ENCODE data around the gene MBNL2.

Gene MBNL2

GRCh38 chr13:97281028-97281427 is 58.9 kb downstream of the MBNL2 start:
- H3K9ac ChIP-seq (ENCODE audit: low read depth, low read length): no peak overlapping the region

GRCh38 chr13:97282705-97283104 is 60.6 kb downstream of the MBNL2 start:
- H3K4me1 ChIP-seq (ENCODE audit: insufficient read depth, low read length): no peaks in the 10 kb centered on the region
- no peak overlapping the region for H3K27ac ChIP-seq (ENCODE audit: low read length)
- no peaks in the 10 kb centered on the region for H3K27me3 ChIP-seq (ENCODE audit: insufficient read depth, low read length)
- H3K9me3 ChIP-seq (ENCODE audit: insufficient read depth, low read depth, low read length): no peaks in the 10 kb centered on the region
- no peak overlapping the region for H3K4me3 ChIP-seq (ENCODE audit: low read length)
- no peaks in the 10 kb centered on the region for H3K36me3 ChIP-seq (ENCODE audit: insufficient read depth, low read depth, low read length)
- no peak overlapping the region for H3K9ac ChIP-seq (ENCODE audit: low read depth, low read length)

More at GRCh38 chr13:97281028-97281427, 58.9 kb downstream of the MBNL2 start:
- Histone ChIP-seq H3K27ac (ENCODE audit: low read length) (no peak overlapping the region), H3K36me3 (ENCODE audit: insufficient read depth, low read depth, low read length) (no peaks in the 10 kb centered on the region), H3K4me3 (ENCODE audit: low read length) (no peak overlapping the region), H3K4me1 (ENCODE audit: insufficient read depth, low read length) (no peaks in the 10 kb centered on the region), H3K9me3 (ENCODE audit: insufficient read depth, low read depth, low read length) (no peaks in the 10 kb centered on the region), H3K27me3 (ENCODE audit: insufficient read depth, low read length) (no peaks in the 10 kb centered on the region)

GRCh38 chr13:97283888-97284287 is 61.8 kb downstream of the MBNL2 start:
- no peak overlapping the region for H3K4me3 ChIP-seq (ENCODE audit: low read length)
- no peak overlapping the region for H3K9ac ChIP-seq (ENCODE audit: low read depth, low read length)
- H3K36me3 ChIP-seq (ENCODE audit: insufficient read depth, low read depth, low read length): no peaks in the 10 kb centered on the region
- no peak overlapping the region for H3K27ac ChIP-seq (ENCODE audit: low read length)
- H3K9me3 ChIP-seq (ENCODE audit: insufficient read depth, low read depth, low read length): no peaks in the 10 kb centered on the region
- no peaks in the 10 kb centered on the region for H3K4me1 ChIP-seq (ENCODE audit: insufficient read depth, low read length)
- H3K27me3 ChIP-seq (ENCODE audit: insufficient read depth, low read length): no peaks in the 10 kb centered on the region

- Histone ChIP-seq H3K36me3 (ENCODE audit: insufficient read depth, low read depth, low read length) (no peaks in the 10 kb centered on the region), H3K27me3 (ENCODE audit: insufficient read depth, low read length) (no peaks in the 10 kb centered on the region), H3K9me3 (ENCODE audit: insufficient read depth, low read depth, low read length) (no peaks in the 10 kb centered on the region), H3K27ac (ENCODE audit: low read length) (no peak overlapping the region), H3K4me1 (ENCODE audit: insufficient read depth, low read length) (no peaks in the 10 kb centered on the region), H3K4me3 (ENCODE audit: low read length) (no peak overlapping the region), H3K9ac (ENCODE audit: low read depth, low read length) (no peak overlapping the region)
Measured at GRCh38 chr13:97284558-97284957, 62.4 kb downstream of the MBNL2 start.

- Histone ChIP-seq H3K36me3 (ENCODE audit: insufficient read depth, low read depth, low read length) (no peaks in the 10 kb centered on the region), H3K9me3 (ENCODE audit: insufficient read depth, low read depth, low read length) (no peaks in the 10 kb centered on the region), H3K27me3 (ENCODE audit: insufficient read depth, low read length) (no peaks in the 10 kb centered on the region), H3K4me3 (ENCODE audit: low read length) (no peak overlapping the region), H3K4me1 (ENCODE audit: insufficient read depth, low read length) (no peaks in the 10 kb centered on the region), H3K9ac (ENCODE audit: low read depth, low read length) (no peak overlapping the region), H3K27ac (ENCODE audit: low read length) (no peak overlapping the region)
Measured at GRCh38 chr13:97285221-97285955, 63.3 kb downstream of the MBNL2 start.

DNA sequence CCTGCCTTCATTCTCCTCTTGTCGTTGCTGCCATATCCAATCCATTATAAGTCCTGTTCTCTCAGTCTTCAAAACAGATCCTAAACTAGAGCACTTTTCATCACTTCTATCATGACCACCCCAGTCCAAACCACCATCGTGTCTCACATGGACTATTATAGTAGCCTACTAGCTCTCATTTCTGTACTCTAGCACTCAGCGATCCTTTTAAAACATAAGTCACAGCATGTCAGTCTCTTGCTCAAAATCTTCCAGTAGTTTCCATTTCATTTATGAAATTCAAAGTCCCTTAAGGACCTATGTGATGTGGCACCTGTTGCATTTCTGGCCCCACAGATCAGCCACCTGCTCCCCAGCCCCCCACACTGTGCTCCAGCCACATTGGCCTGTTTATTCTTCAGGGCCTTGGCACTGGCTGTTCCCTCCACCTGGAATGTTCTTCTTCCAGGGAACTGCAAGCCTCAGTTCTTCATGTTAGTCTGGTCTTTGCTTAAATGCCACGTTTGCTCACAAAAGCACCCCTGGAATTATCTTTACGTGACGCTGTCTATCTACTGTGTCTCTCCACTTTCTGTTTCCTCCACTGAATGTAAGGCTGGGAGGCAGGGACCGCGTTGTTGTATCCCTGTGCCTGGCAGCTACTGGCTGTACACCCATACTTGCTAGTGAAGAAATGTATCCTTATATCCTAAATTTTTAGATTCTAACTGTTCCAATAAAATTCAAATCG is 64.3 kb downstream of the MBNL2 start:
- H3K9me3 ChIP-seq (ENCODE audit: insufficient read depth, low read depth, low read length): no peaks in the 10 kb centered on the region
- no peaks in the 10 kb centered on the region for H3K27me3 ChIP-seq (ENCODE audit: insufficient read depth, low read length)
- no peak overlapping the region for H3K9ac ChIP-seq (ENCODE audit: low read depth, low read length)
- H3K27ac ChIP-seq (ENCODE audit: low read length): no peak overlapping the region
- H3K36me3 ChIP-seq (ENCODE audit: insufficient read depth, low read depth, low read length): no peaks in the 10 kb centered on the region
- H3K4me1 ChIP-seq (ENCODE audit: insufficient read depth, low read length): no peaks in the 10 kb centered on the region
- H3K4me3 ChIP-seq (ENCODE audit: low read length): no peak overlapping the region

DNA sequence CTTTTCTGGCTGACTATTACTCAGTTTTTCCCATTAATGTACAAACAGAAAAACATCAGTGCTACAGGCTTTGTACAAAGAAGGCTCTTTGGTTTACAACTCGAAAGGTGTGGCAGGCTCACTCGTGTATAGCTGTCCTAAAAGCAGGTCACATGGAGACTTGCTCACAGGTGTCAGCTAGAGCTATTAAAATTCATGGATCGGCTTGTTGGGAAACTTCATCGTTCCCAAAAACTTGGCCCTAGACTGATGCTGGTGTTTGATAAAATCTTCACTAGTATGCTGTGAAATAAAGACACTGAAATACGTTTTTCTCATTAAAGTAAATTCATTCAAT is 64.9 kb downstream of the MBNL2 start:
- Histone ChIP-seq H3K4me1 (ENCODE audit: insufficient read depth, low read length) (no peaks in the 10 kb centered on the region), H3K27me3 (ENCODE audit: insufficient read depth, low read length) (no peaks in the 10 kb centered on the region), H3K9ac (ENCODE audit: low read depth, low read length) (no peak overlapping the region), H3K4me3 (ENCODE audit: low read length) (no peak overlapping the region), H3K36me3 (ENCODE audit: insufficient read depth, low read depth, low read length) (no peaks in the 10 kb centered on the region), H3K27ac (ENCODE audit: low read length) (no peak overlapping the region), H3K9me3 (ENCODE audit: insufficient read depth, low read depth, low read length) (no peaks in the 10 kb centered on the region)

DNA sequence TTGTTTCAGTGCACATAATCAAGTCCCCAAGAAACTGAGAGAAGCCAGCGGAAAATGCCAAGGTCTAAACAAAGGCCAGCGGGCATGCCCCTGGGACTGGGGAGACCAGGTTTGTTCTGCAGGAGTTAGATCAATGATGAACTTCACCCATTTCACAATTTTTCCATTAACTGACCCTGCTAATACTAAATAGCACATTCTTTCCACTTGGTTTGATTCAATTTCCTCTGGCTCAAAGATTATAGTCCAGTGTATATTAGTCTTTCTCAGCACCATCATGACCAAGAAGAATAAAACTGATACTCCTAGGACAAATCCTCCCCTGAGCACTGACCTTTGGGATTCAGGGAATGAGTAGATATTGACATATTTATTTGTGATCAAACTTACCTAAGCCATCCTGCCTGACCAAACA is 66.4 kb downstream of the MBNL2 start:
- Histone ChIP-seq H3K9me3 (ENCODE audit: insufficient read depth, low read depth, low read length) (no peaks in the 10 kb centered on the region), H3K27ac (ENCODE audit: low read length) (no peak overlapping the region), H3K27me3 (ENCODE audit: insufficient read depth, low read length) (no peaks in the 10 kb centered on the region), H3K4me1 (ENCODE audit: insufficient read depth, low read length) (no peaks in the 10 kb centered on the region), H3K36me3 (ENCODE audit: insufficient read depth, low read depth, low read length) (no peaks in the 10 kb centered on the region), H3K4me3 (ENCODE audit: low read length) (no peak overlapping the region), H3K9ac (ENCODE audit: low read depth, low read length) (no peak overlapping the region)

DNA sequence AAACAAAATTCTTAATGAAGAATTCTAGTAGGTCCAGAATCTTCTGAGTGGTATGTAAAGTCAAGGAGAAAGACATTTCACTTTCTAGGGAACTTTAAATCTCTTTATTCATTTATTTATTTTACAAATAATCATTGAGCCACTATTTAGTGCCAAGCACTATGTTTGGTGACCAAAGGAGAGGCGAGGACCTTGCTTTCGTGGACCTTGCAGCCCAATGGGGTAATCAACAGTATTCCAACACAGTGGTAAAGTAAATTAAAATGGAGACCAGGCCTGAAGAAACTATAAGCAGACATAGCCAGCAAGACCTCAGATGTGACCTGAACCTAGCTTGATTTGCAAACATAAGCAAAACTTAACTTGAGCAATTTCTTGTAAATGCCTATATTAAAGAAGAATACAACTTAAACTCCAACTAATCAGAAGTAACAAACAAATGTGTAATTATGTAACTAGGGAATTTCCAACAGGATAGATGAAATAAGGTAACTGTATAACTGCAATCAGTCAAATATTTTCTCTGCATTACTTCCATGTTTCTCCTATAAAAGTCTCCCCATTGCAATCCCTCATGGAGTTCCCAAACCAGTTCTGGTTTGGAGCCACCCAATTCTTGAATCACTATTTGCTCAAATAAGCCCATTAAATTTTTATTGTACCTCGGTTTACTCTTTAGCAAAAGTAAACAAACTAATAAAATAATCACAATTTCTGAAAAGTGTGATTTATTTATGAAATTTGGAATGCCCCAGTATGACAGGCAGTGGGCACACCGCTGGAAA is 67.6 kb downstream of the MBNL2 start:
- Histone ChIP-seq H3K4me1 (ENCODE audit: insufficient read depth, low read length) (no peaks in the 10 kb centered on the region), H3K27ac (ENCODE audit: low read length) (no peak overlapping the region)

DNA sequence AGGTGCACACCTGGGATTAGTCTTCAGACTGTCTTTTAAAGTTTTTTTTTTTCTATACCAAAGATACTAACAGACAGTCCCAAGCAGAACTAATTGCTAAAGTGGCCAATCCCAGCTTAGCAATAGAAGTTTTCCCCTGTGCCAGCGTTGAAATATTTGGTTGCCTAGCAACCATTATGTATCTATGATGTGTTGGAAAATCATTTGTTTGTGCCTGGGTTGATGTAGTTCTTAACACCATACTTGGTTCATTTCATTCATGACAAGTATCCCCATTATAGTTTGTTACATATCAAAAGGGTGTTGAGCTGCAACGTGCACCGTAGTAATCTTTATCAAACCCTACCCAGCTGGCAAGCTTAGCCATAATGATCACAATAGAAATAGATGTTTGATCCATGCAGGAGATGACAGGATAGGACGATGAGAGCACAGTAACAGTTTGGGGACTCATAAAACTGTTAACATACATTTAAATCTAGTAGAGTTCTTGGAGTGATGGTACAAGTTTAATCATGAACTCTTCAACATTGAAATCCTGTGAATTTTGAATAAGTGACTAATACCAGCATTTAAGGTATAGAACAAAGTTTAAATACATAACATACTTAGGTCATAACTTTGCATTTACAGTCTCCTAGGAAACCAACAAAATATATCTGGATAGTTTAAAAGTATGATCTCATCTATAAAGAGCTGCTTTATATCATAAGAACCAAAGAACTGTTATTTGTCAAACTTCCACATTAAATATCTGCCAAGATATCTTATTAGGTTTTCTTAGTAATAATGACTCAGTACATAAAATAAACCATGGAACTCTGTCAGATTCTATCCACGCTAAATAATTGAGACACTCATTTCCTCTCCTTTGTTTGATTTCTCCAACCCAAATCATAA is 73.4 kb downstream of the MBNL2 start:
- Histone ChIP-seq H3K4me1 (ENCODE audit: insufficient read depth, low read length) (no peaks in the 10 kb centered on the region), H3K4me3 (ENCODE audit: low read length) (no peak overlapping the region), H3K27me3 (ENCODE audit: insufficient read depth, low read length) (no peaks in the 10 kb centered on the region), H3K9ac (ENCODE audit: low read depth, low read length) (no peak overlapping the region), H3K36me3 (ENCODE audit: insufficient read depth, low read depth, low read length) (no peaks in the 10 kb centered on the region), H3K27ac (ENCODE audit: low read length) (no peak overlapping the region), H3K9me3 (ENCODE audit: insufficient read depth, low read depth, low read length) (no peaks in the 10 kb centered on the region)

More for the DNA sequence above, 67.6 kb downstream of the MBNL2 start:
- H3K36me3 ChIP-seq (ENCODE audit: insufficient read depth, low read depth, low read length): no peaks in the 10 kb centered on the region
- no peaks in the 10 kb centered on the region for H3K27me3 ChIP-seq (ENCODE audit: insufficient read depth, low read length)
- no peak overlapping the region for H3K4me3 ChIP-seq (ENCODE audit: low read length)
- H3K9ac ChIP-seq (ENCODE audit: low read depth, low read length): no peak overlapping the region
- H3K9me3 ChIP-seq (ENCODE audit: insufficient read depth, low read depth, low read length): no peaks in the 10 kb centered on the region

DNA sequence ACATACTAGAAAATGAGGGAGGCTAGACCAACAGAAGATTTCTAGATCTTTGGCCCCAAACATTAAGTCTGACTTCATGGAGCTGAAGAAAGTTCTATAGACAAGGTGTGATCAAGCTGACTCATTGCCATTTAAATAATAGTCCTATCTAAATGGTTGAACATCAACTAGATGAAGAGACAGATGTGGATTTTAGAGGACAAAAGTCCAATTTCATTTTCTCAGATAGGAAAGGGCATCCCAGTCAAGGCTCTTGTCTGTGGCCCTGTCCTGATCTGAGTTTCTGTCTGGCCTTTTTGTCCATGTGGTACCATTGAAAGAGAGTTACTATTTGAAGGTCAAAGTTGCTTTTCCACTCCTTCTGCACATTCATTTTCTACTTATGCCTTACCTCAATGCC is 74.6 kb downstream of the MBNL2 start:
- H3K4me1 ChIP-seq (ENCODE audit: insufficient read depth, low read length): no peaks in the 10 kb centered on the region
- no peak overlapping the region for H3K9ac ChIP-seq (ENCODE audit: low read depth, low read length)
- no peaks in the 10 kb centered on the region for H3K36me3 ChIP-seq (ENCODE audit: insufficient read depth, low read depth, low read length)
- H3K9me3 ChIP-seq (ENCODE audit: insufficient read depth, low read depth, low read length): no peaks in the 10 kb centered on the region
- no peak overlapping the region for H3K27ac ChIP-seq (ENCODE audit: low read length)
- no peaks in the 10 kb centered on the region for H3K27me3 ChIP-seq (ENCODE audit: insufficient read depth, low read length)
- no peak overlapping the region for H3K4me3 ChIP-seq (ENCODE audit: low read length)

All from iPS-20b (cell line).